ENCODE data around the gene PPIF. TPM values are rescaled to one million over a fixed set of nuclear protein-coding genes. Genes with fewer than 3 reads are reported as not detected.
A peak's percentile ranks its signal among the peaks of the same experiment; 100 is the strongest.

Gene PPIF
- total and polyA plus RNA-seq, 2 donors, result 17.4 to 39.4 TPM

DNA sequence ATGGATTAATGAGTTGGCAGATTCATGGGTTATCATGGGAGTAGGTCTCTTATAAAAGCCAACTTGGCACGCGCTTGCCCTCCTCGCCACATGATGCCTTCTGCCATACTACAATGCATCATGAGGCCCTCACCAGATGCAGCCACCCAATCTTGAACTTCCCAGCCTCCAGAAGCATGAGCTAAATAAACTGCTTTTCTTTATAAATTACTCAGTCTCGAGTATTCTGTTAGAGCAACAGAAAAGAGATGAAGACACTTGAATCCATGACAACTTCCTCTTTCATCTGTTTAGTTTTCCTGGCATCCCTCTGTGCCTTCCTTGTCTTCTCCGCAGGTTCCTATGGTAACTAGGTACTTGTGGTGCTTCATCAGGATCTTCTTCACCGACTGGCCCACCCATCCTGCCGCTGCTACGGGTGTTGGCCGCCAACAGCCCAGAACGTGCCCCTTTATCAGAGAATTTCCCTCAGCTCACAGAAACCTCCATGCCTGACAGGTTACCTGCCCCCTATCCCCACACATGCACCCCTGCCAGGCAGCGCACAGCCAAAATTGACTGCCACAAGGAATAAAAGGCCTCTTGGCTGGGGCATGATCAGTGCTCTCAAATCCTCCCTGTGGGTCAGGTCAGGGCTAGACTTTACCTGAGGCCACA is 28.0 kb upstream of the PPIF start:
- DNase-seq (ENCODE audit: extremely low spot score), result no peak
- H3K4me1 ChIP-seq (ENCODE audit: insufficient read depth), result no peaks in the 10 kb centered on the region
- H3K4me3 ChIP-seq (ENCODE audit: low read depth, low read length), result no peak overlapping the region
- no peak overlapping the region for H3K27ac ChIP-seq (ENCODE audit: low read depth)
- H3K36me3 ChIP-seq (ENCODE audit: insufficient read depth), result no peaks in the 10 kb centered on the region
- 85% methylated on average over 11 of the region's 11 CpGs for WGBS

DNA sequence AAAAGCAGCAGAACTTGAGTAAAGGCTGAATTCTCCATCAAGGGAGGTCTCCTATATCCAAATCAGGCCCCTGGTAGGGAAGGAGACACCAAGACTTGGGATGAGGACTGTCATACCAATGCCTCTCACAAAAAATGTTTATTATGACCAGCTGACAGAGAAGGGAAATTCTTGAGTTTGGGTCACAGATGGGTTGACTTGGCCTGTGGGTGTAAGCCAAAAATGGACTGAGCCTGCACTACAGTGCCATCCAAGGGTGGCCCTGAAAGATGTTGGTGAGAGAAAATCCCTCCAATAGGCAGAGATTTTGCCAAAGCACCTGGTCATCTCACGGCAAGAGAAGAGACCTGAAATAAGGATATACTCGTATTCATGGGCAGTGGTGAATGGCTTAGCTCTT is 27.0 kb upstream of the PPIF start:
- no peak for DNase-seq (ENCODE audit: extremely low spot score)
- H3K27ac ChIP-seq (ENCODE audit: low read depth), result no peak overlapping the region
- WGBS, result 98% methylated on average over 2 of the region's 2 CpGs
- no peak overlapping the region for H3K4me3 ChIP-seq (ENCODE audit: low read depth, low read length)
- H3K36me3 ChIP-seq (ENCODE audit: insufficient read depth), result no peaks in the 10 kb centered on the region
- H3K4me1 ChIP-seq (ENCODE audit: insufficient read depth), result no peaks in the 10 kb centered on the region

DNA sequence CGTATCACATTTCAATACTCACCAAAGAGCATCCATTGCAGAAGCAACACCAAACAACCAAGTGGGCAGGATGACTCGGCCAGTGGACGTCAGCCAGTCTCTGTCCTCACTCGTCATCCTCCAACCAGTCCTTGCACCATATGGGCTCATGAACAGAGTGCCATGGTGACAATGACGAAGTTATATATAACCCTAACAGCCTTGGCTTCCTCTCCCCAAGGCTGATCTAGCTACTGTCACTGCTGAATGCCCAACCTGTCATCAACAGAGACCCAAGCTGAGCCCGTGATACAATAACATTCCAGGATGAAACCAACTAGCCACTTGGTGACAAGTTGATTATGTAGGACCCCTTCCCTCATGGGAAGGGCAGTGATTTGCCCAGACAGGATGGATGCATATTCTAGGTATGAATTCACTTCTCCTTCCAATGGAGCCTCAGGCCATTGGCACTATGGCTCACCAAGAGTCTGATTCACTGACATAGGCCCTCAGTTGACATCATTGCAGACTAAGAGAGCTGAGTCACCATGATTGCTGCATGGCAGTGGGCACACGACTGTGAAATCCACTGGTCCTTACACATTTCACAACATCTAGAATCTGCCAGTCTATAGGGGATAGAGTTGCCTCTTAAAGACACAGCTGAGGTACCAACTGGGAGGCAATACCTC is 26.3 kb upstream of the PPIF start:
- DNase-seq (ENCODE audit: extremely low spot score), result no peak
- WGBS, result 90% methylated on average over 7 of the region's 7 CpGs
- Histone ChIP-seq H3K27ac (ENCODE audit: low read depth) (no peak overlapping the region), H3K4me1 (ENCODE audit: insufficient read depth) (no peaks in the 10 kb centered on the region), H3K36me3 (ENCODE audit: insufficient read depth) (no peaks in the 10 kb centered on the region), H3K4me3 (ENCODE audit: low read depth, low read length) (no peak overlapping the region)

GRCh38 chr10:79321494-79321882 is 25.8 kb upstream of the PPIF start:
- no peak for DNase-seq (ENCODE audit: extremely low spot score)

GRCh38 chr10:79321951-79322350 is 25.3 kb upstream of the PPIF start:
- Histone ChIP-seq H3K27ac (ENCODE audit: low read depth) (no peak overlapping the region), H3K4me1 (ENCODE audit: insufficient read depth) (no peaks in the 10 kb centered on the region), H3K4me3 (ENCODE audit: low read depth, low read length) (no peak overlapping the region), H3K36me3 (ENCODE audit: insufficient read depth) (no peaks in the 10 kb centered on the region)
- no peak for DNase-seq (ENCODE audit: extremely low spot score)

More at GRCh38 chr10:79321494-79321882, 25.8 kb upstream of the PPIF start:
- WGBS, result 72% methylated on average over 2 of the region's 2 CpGs
- no peaks in the 10 kb centered on the region for H3K36me3 ChIP-seq (ENCODE audit: insufficient read depth)
- H3K4me1 ChIP-seq (ENCODE audit: insufficient read depth), result no peaks in the 10 kb centered on the region
- H3K27ac ChIP-seq (ENCODE audit: low read depth), result no peak overlapping the region
- no peak overlapping the region for H3K4me3 ChIP-seq (ENCODE audit: low read depth, low read length)

- Histone ChIP-seq H3K36me3 (ENCODE audit: insufficient read depth) (no peaks in the 10 kb centered on the region), H3K27ac (ENCODE audit: low read depth) (peak overlapping the region; percentile 42), H3K4me3 (ENCODE audit: low read depth, low read length) (no peak overlapping the region), H3K4me1 (ENCODE audit: insufficient read depth) (no peaks in the 10 kb centered on the region)
- DNase-seq (ENCODE audit: extremely low spot score), result no peak
- 72% methylated on average over 15 of the region's 15 CpGs for WGBS
These were observed 24.4 kb upstream of the PPIF start for GRCh38 chr10:79322616-79323543.

DNA sequence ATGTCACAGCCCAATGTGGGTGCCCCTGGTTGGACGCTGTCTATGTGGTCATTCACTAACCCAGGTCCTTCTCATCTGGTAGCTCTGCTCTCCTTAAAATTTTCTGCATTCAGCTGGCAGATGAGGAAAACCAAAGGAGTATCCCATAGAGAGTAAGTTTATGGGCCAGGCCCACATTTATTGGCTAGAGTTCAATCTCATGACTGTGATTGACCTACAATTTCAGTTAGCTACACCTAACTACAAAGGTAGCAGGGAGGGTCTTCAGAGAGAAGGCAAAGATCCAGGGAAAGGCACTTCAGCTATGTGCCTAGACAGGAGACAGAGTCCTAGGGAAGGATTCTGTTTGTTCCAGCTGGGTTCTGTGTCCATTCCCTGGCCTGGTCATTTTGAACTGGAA is 23.7 kb upstream of the PPIF start:
- no peaks in the 10 kb centered on the region for H3K36me3 ChIP-seq (ENCODE audit: insufficient read depth)
- 87% methylated on average over 1 of the region's 1 CpG for WGBS
- no peaks in the 10 kb centered on the region for H3K4me1 ChIP-seq (ENCODE audit: insufficient read depth)
- no peak for DNase-seq (ENCODE audit: extremely low spot score)
- no peak overlapping the region for H3K4me3 ChIP-seq (ENCODE audit: low read depth, low read length)
- no peak overlapping the region for H3K27ac ChIP-seq (ENCODE audit: low read depth)

DNA sequence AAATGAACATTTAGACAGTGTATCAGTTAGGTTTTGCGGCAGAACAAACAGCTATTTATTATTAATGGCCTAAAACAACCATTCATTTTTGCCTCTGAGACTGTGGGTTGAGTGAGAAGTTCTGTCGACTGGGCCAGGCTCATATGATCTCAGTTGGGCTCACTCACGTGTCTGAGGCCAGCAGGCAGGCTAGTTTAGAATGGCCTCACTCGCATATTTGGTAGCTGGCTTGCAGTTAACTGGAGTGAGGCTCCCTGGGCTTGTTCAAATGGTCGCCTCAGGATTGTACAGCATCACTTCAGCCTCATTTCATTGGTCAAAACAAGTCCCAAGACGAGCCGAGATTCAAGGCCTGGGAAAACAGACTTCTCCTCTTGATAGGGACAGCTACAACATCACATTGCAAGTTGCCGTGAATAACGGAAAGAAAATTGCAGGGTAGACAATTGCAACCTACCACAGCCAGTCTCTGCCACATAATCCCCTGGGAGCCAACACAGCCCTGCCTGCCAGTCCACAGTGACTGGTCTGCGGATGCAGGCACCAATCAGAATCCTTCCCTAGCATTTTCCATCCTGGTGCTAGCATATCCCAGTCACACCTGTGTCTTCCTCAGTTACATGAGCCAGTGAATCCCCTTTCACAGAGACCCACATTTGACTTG is 23.1 kb upstream of the PPIF start:
- no peak overlapping the region for H3K27ac ChIP-seq (ENCODE audit: low read depth)
- no peaks in the 10 kb centered on the region for H3K4me1 ChIP-seq (ENCODE audit: insufficient read depth)
- no peaks in the 10 kb centered on the region for H3K36me3 ChIP-seq (ENCODE audit: insufficient read depth)
- WGBS, result 87% methylated on average over 10 of the region's 10 CpGs
- H3K4me3 ChIP-seq (ENCODE audit: low read depth, low read length), result no peak overlapping the region
- no peak for DNase-seq (ENCODE audit: extremely low spot score)

GRCh38 chr10:79326361-79327089 is 20.7 kb upstream of the PPIF start:
- no peaks in the 10 kb centered on the region for H3K36me3 ChIP-seq (ENCODE audit: insufficient read depth)
- DNase-seq (ENCODE audit: extremely low spot score), result no peak
- H3K4me1 ChIP-seq (ENCODE audit: insufficient read depth), result no peaks in the 10 kb centered on the region
- 96% methylated on average over 3 of the region's 3 CpGs for WGBS
- no peak overlapping the region for H3K4me3 ChIP-seq (ENCODE audit: low read depth, low read length)
- H3K27ac ChIP-seq (ENCODE audit: low read depth), result no peak overlapping the region

DNA sequence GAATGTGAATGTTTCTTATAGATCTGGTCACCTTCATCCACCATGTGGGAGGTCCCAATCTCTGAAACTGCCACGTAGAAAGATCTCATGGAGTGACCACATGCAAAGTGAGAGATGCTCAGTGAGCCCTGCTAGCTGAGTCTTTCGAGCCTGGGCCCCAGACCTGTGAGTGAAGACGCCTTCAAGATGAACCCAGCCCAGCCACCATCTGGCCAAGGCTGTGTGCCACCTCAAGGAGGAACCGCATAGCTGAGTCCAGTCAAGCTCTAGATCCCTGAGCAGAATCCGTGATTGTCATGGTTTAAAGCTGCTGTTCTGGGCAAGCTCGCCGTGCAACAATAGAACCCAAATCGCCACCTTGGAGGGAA is 20.2 kb upstream of the PPIF start:
- Histone ChIP-seq H3K36me3 (ENCODE audit: insufficient read depth) (no peaks in the 10 kb centered on the region), H3K27ac (ENCODE audit: low read depth) (no peak overlapping the region), H3K4me3 (ENCODE audit: low read depth, low read length) (no peak overlapping the region), H3K4me1 (ENCODE audit: insufficient read depth) (no peaks in the 10 kb centered on the region)
- 95% methylated on average over 8 of the region's 8 CpGs for WGBS
- DNase-seq (ENCODE audit: extremely low spot score), result no peak

DNA sequence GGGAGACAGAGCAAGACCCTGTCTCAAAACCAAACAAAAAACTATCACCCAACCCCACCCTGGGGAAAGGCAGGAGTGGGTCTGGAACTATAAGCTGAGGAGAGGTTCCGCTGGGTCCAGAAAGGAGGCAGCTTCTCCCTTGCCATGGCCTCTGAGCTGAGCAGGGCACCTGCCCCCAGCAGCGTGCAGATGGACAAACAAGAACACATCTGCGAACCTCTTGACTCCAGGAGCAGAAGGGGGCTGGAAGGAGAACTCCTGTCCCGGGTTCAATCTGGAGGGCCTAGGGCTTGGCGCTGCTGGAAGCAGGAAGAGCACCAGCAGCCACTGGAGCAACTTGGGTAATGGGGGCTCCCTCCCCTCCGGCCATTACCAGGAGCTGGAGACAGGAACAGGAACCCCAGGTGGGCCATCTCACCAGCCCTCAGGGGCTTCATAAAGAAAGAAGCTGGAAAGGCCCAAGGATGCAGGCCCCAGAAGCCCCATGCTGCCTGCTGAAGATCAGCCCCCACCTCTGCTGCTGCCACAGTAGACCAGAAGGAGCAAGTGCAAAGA is 19.0 kb upstream of the PPIF start:
- H3K36me3 ChIP-seq (ENCODE audit: insufficient read depth), result no peaks in the 10 kb centered on the region
- 95% methylated on average over 6 of the region's 6 CpGs for WGBS
- no peak overlapping the region for H3K27ac ChIP-seq (ENCODE audit: low read depth)
- DNase-seq (ENCODE audit: extremely low spot score), result no peak
- H3K4me3 ChIP-seq (ENCODE audit: low read depth, low read length), result no peak overlapping the region
- no peaks in the 10 kb centered on the region for H3K4me1 ChIP-seq (ENCODE audit: insufficient read depth)

DNA sequence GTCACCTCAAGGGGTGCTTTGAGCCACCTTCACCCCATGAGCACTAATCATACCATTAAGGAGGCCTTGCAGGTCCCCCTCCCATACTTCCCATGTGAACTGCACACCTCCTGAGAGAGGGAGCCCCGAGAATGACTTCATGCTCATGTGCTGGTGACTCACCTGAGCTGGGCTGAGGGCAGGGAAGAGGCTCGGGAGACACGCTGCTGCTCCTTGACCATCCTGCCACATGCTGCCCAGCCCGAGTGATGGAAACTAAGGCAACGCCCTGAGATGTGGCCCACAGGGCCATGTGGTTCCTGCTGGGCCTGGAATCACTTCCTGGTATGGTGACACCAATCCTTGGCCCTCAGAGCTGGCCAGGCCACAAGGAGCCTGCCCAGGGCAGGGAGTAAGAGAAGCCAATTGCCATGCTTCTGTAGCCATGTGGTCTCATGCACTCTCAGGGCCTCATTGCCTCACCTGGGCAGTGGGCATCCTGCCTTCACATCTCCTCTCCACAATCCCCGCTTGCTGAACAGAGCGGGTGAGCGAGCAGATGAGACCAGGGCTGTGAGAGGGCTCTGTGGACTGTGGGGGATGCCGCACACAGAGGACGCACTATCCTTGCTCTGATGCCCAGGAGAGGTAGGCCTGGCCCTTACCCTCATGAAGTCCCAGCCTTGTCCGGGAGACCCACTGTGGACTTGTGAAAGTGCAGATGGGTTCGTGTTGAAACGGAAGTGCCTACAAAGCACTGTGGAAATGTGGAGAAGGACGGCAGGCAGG is 18.3 kb upstream of the PPIF start:
- no peaks in the 10 kb centered on the region for H3K36me3 ChIP-seq (ENCODE audit: insufficient read depth)
- no peak for DNase-seq (ENCODE audit: extremely low spot score)
- no peaks in the 10 kb centered on the region for H3K4me1 ChIP-seq (ENCODE audit: insufficient read depth)
- WGBS, result 94% methylated on average over 14 of the region's 14 CpGs
- H3K27ac ChIP-seq (ENCODE audit: low read depth), result no peak overlapping the region
- H3K4me3 ChIP-seq (ENCODE audit: low read depth, low read length), result no peak overlapping the region

Measured in urinary bladder (tissue), 4 donors.